OCI-LY1 (cell line): Measurements from ENCODE around the gene DDX1.

Experiments
- EZH2 ChIP-seq: fragments of 200-600 bp; sonication (generic), shearing (Covaris generic); IDR thresholded peaks from 2 replicates; pipeline ENCODE4 v1.8.0; 2017; ENCODE audit warnings: borderline replicate concordance, mixed run types, mild to moderate bottlenecking, antibody characterized with exemption, low read length, moderate library complexity, mixed read lengths
- TF ChIP-seq, protein P1 (sequence below): fragments of 200-600 bp; sonication (generic), shearing (Covaris generic); IDR thresholded peaks from 2 replicates; pipeline ENCODE4 v1.5.1; 2017; ENCODE audit warnings: mild to moderate bottlenecking, antibody characterized with exemption, low read length, moderate library complexity, mixed read lengths

DNA sequence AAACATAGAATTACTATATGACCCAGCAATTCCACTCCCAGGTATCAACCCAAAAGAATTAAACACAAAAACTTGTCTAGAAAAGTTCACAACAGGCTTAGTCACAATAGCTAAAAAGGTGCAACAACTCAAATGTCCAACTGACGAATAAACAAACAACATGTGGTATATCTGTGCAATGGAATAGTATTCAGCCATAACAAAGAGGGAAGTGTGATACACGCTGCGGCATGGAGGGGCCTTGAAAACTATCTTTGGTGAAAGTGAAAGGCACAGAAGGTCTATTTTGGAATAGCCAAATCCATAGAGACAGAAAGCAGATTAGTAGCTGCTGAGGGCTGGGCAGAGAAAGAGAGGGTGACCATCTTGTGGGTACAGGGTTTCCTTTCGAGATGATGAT lies 72.1 kb downstream of the DDX1 start:
- TF ChIP-seq EZH2 = no peak
- TF ChIP-seq, protein P1, sequence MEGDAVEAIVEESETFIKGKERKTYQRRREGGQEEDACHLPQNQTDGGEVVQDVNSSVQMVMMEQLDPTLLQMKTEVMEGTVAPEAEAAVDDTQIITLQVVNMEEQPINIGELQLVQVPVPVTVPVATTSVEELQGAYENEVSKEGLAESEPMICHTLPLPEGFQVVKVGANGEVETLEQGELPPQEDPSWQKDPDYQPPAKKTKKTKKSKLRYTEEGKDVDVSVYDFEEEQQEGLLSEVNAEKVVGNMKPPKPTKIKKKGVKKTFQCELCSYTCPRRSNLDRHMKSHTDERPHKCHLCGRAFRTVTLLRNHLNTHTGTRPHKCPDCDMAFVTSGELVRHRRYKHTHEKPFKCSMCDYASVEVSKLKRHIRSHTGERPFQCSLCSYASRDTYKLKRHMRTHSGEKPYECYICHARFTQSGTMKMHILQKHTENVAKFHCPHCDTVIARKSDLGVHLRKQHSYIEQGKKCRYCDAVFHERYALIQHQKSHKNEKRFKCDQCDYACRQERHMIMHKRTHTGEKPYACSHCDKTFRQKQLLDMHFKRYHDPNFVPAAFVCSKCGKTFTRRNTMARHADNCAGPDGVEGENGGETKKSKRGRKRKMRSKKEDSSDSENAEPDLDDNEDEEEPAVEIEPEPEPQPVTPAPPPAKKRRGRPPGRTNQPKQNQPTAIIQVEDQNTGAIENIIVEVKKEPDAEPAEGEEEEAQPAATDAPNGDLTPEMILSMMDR = no peak
